H9 (cell line): ENCODE results near the gene BDP1. TPM values are rescaled to one million over a fixed set of nuclear protein-coding genes. Genes with fewer than 3 reads are reported as not detected.

Experiments
- DNase-seq: peaks from one replicate; pipeline ENCODE4 v3.0.0-alpha.2; 2017
- H2AFZ ChIP-seq: one replicate; pipeline ENCODE4 v1.6.1; 2013; ENCODE audit warnings: mild to moderate bottlenecking, low read length, control low read depth, moderate library complexity
- H2AK5ac ChIP-seq: 2 replicates; pipeline ENCODE4 v1.6.1; 2013; ENCODE audit warnings: low read length, control low read depth, mixed read lengths; ENCODE audit not compliant: insufficient read length
- H2BK120ac ChIP-seq: one replicate; pipeline ENCODE4 v1.6.1; 2013; ENCODE audit warnings: low read depth, mild to moderate bottlenecking, low read length, control low read depth, inconsistent platforms; ENCODE audit not compliant: poor library complexity, severe bottlenecking
- H2BK12ac ChIP-seq: 2 replicates; pipeline ENCODE4 v1.6.1; 2013; ENCODE audit warnings: low read length, control low read depth, mixed read lengths, low read depth; ENCODE audit not compliant: insufficient read length
- H2BK15ac ChIP-seq: 2 replicates; pipeline ENCODE4 v1.6.1; 2013; ENCODE audit warnings: low read depth, low read length, control low read depth
- H2BK20ac ChIP-seq: one replicate; pipeline ENCODE4 v1.6.1; 2013; ENCODE audit warnings: low read depth, mild to moderate bottlenecking, low read length, control low read depth, inconsistent platforms; ENCODE audit not compliant: poor library complexity, severe bottlenecking
- H2BK5ac ChIP-seq: 2 replicates; pipeline ENCODE4 v1.6.1; 2013; ENCODE audit warnings: low read length, control low read depth, mixed read lengths; ENCODE audit not compliant: insufficient read length
- H3K14ac ChIP-seq: 2 replicates; pipeline ENCODE4 v1.6.1; 2013; ENCODE audit warnings: low read length, control low read depth; ENCODE audit not compliant: insufficient read depth
- H3K18ac ChIP-seq: 2 replicates; pipeline ENCODE4 v1.6.1; 2013; ENCODE audit warnings: low read depth, mild to moderate bottlenecking, mixed read lengths, low read length, control low read depth; ENCODE audit not compliant: insufficient read length
- H3K23ac ChIP-seq: 2 replicates; pipeline ENCODE4 v1.6.1; 2013; ENCODE audit warnings: low read length, control low read depth, mixed read lengths, low read depth; ENCODE audit not compliant: insufficient read length
- H3K23me2 ChIP-seq: 2 replicates; pipeline ENCODE4 v1.6.1; 2013; ENCODE audit warnings: low read depth, mild to moderate bottlenecking, mixed read lengths, low read length, control low read depth; ENCODE audit not compliant: insufficient read length, poor library complexity, severe bottlenecking
- H3K27ac ChIP-seq: 2 replicates; pipeline ENCODE4 v1.5.1; 2013; ENCODE audit warnings: low read length, control low read depth, mixed read lengths, low read depth; ENCODE audit not compliant: insufficient read length
- H3K27me3 ChIP-seq: 2 replicates; pipeline ENCODE4 v1.6.1; 2013; ENCODE audit warnings: low read length, control low read depth, inconsistent platforms; ENCODE audit not compliant: insufficient read depth
- H3K4ac ChIP-seq: 2 replicates; pipeline ENCODE4 v1.6.1; 2013; ENCODE audit warnings: low read depth, mild to moderate bottlenecking, control low read depth, inconsistent platforms, low read length, moderate library complexity
- H3K4me1 ChIP-seq: 2 replicates; pipeline ENCODE4 v1.6.1; 2013; ENCODE audit warnings: low read length, control low read depth, inconsistent platforms; ENCODE audit not compliant: insufficient read depth
- H3K4me2 ChIP-seq: 2 replicates; pipeline ENCODE4 v1.6.1; 2013; ENCODE audit warnings: low read length, control low read depth, mixed read lengths; ENCODE audit not compliant: insufficient read length, insufficient read depth
- H3K56ac ChIP-seq: 2 replicates; pipeline ENCODE4 v1.6.1; 2013; ENCODE audit warnings: low read depth, mild to moderate bottlenecking, mixed read lengths, low read length, control low read depth; ENCODE audit not compliant: insufficient read length
- H3K79me1 ChIP-seq: 2 replicates; pipeline ENCODE4 v1.6.1; 2013; ENCODE audit warnings: low read depth, mild to moderate bottlenecking, moderate library complexity, low read length, control low read depth, inconsistent platforms; ENCODE audit not compliant: insufficient read depth, poor library complexity, severe bottlenecking
- H3K79me2 ChIP-seq: 2 replicates; pipeline ENCODE4 v1.6.1; 2013; ENCODE audit warnings: low read length, control low read depth, inconsistent platforms; ENCODE audit not compliant: insufficient read depth
- H3K9ac ChIP-seq: 2 replicates; pipeline ENCODE4 v1.6.1; 2013; ENCODE audit warnings: low read length, control low read depth, mixed read lengths; ENCODE audit not compliant: insufficient read length; ENCODE audit errors: extremely low read depth
- H3K9me3 ChIP-seq: one replicate; pipeline ENCODE4 v1.6.1; 2013; ENCODE audit warnings: low read depth, low read length, inconsistent platforms; ENCODE audit not compliant: control insufficient read depth
- H3T11ph ChIP-seq: one replicate; pipeline ENCODE4 v1.6.1; 2013; ENCODE audit warnings: mild to moderate bottlenecking, low read length, control low read depth, inconsistent platforms
- H4K20me1 ChIP-seq: one replicate; pipeline ENCODE4 v1.6.1; 2013; ENCODE audit not compliant: control insufficient read depth, insufficient read length, insufficient read depth
- H4K5ac ChIP-seq: 2 replicates; pipeline ENCODE4 v1.6.1; 2013; ENCODE audit warnings: low read depth, mild to moderate bottlenecking, mixed read lengths, low read length, control low read depth; ENCODE audit not compliant: insufficient read length
- H4K8ac ChIP-seq: replicated peaks from 2 replicates; pipeline ENCODE4 v1.6.1; 2013; ENCODE audit warnings: low read length, control low read depth, mixed read lengths, low read depth; ENCODE audit not compliant: insufficient read length
- H4K91ac ChIP-seq: 2 replicates; pipeline ENCODE4 v1.6.1; 2013; ENCODE audit warnings: low read depth, mild to moderate bottlenecking, moderate library complexity, mixed read lengths, low read length, control low read depth; ENCODE audit not compliant: insufficient read length
- H3K27ac Mint-ChIP-seq, 3 experiments: 2 replicates in 2 of 3; 3 replicates in 1 of 3; pipeline ENCODE4 v1.8.0; 2020 to 2021; ENCODE audit warnings: mixed read lengths in 3 of 3, mild to moderate bottlenecking in 1 of 3, moderate library complexity in 1 of 3
- H3K27me3 Mint-ChIP-seq: 2 replicates; pipeline ENCODE4 v1.8.0; 2021; ENCODE audit warnings: low read depth, mild to moderate bottlenecking, moderate library complexity, mixed read lengths
- H3K36me3 Mint-ChIP-seq, 3 experiments: 2 replicates in 2 of 3; 3 replicates in 1 of 3; pipeline ENCODE4 v1.8.0; 2020 to 2021; ENCODE audit warnings: low read depth in 3 of 3, mixed read lengths in 3 of 3; ENCODE audit not compliant: insufficient read depth in 1 of 3
- H3K4me1 Mint-ChIP-seq, 2 experiments: 2 replicates each; pipeline ENCODE4 v1.8.0; 2020; ENCODE audit warnings: mixed read lengths in 2 of 2
- H3K4me3 Mint-ChIP-seq, 2 experiments: 2 replicates in 1 of 2; 3 replicates in 1 of 2; pipeline ENCODE4 v1.8.0; 2020 to 2021; ENCODE audit warnings: mild to moderate bottlenecking in 2 of 2, mixed read lengths in 2 of 2, moderate library complexity in 1 of 2
- H3K9me3 Mint-ChIP-seq, 2 experiments: 2 replicates in 1 of 2; 3 replicates in 1 of 2; pipeline ENCODE4 v1.8.0; 2020; ENCODE audit warnings: mild to moderate bottlenecking in 2 of 2, mixed read lengths in 2 of 2, moderate library complexity in 1 of 2
- WGBS: extraction: QIAGEN DNeasy Blood & Tissue Kit; methylation state at CpG from one replicate; pipeline ENCODE4 v1.1.7; 2013; ENCODE audit warnings: missing lambda C conversion rate, low lambda C conversion rate, mixed read lengths; ENCODE audit not compliant: insufficient read length; ENCODE audit errors: extremely low coverage; 5-methylcytosine and 5-hydroxymethylcytosine counted together
- total RNA-seq: library from RNA; stranded (reverse); gene quantifications from 2 replicates; pipeline ENCODE4 v1.2.1, GENCODE V29; 2021
- TF ChIP-seq, protein P1 (sequence below): fragments of 200-600 bp; sonication (generic); conservative IDR thresholded peaks from 3 replicates; pipeline ENCODE4 v1.8.0; 2021; ENCODE audit warnings: antibody characterized with exemption, mild to moderate bottlenecking

Gene BDP1
- total RNA-seq, 1 experiment from 2014 or later: 31.5 TPM

- no peak overlapping the region for H2AK5ac ChIP-seq
- no peak overlapping the region for H3K4ac ChIP-seq
- H3K18ac ChIP-seq: no peak overlapping the region
- WGBS: no CpG with 5 or more reads among the region's 1 CpG
- H2BK5ac ChIP-seq: no peak overlapping the region
- no peaks in the 10 kb centered on the region for H3K79me1 ChIP-seq
- H2AFZ ChIP-seq: no peak overlapping the region
- H4K5ac ChIP-seq: no peak overlapping the region
- H3K4me1 ChIP-seq: no peaks in the 10 kb centered on the region
- TF ChIP-seq, protein P1, sequence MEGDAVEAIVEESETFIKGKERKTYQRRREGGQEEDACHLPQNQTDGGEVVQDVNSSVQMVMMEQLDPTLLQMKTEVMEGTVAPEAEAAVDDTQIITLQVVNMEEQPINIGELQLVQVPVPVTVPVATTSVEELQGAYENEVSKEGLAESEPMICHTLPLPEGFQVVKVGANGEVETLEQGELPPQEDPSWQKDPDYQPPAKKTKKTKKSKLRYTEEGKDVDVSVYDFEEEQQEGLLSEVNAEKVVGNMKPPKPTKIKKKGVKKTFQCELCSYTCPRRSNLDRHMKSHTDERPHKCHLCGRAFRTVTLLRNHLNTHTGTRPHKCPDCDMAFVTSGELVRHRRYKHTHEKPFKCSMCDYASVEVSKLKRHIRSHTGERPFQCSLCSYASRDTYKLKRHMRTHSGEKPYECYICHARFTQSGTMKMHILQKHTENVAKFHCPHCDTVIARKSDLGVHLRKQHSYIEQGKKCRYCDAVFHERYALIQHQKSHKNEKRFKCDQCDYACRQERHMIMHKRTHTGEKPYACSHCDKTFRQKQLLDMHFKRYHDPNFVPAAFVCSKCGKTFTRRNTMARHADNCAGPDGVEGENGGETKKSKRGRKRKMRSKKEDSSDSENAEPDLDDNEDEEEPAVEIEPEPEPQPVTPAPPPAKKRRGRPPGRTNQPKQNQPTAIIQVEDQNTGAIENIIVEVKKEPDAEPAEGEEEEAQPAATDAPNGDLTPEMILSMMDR: no peak
- H3K27me3 ChIP-seq: no peaks in the 10 kb centered on the region
- H4K8ac ChIP-seq: no peak overlapping the region
- H3K23ac ChIP-seq: no peak overlapping the region
- no peaks in the 10 kb centered on the region for H3K9me3 ChIP-seq
- H3K23me2 ChIP-seq: no peaks in the 10 kb centered on the region
- Mint-ChIP-seq H3K27ac (no peak overlapping the region; a peak in 3 of 7 replicates), H3K27me3 (no peaks in the 10 kb centered on the region), H3K9me3 (no peaks in the 10 kb centered on the region), H3K4me1 (no peaks in the 10 kb centered on the region), H3K4me3 (no peak overlapping the region), H3K36me3 (peaks cover 28 to 54% (median 52%) of the 10 kb centered on the region in 3 experiments; a peak in 6 of 7 replicates)
- H2BK12ac ChIP-seq: no peak overlapping the region
- no peak overlapping the region for H3K56ac ChIP-seq
- H4K20me1 ChIP-seq: no peaks in the 10 kb centered on the region
- H3K27ac ChIP-seq: no peak overlapping the region
- H2BK15ac ChIP-seq: no peak overlapping the region
- no peak overlapping the region for H2BK20ac ChIP-seq
- no peak overlapping the region for H2BK120ac ChIP-seq
- H4K91ac ChIP-seq: no peak overlapping the region
- H3T11ph ChIP-seq: no peak overlapping the region
- H3K4me2 ChIP-seq: no peak overlapping the region
- no peak overlapping the region for H3K14ac ChIP-seq
- no peak for DNase-seq
- H3K79me2 ChIP-seq: no peaks in the 10 kb centered on the region; the same call in 1 of the 2 replicates
- no peak overlapping the region for H3K9ac ChIP-seq
Measured at GRCh38 chr5:71597001-71597400, 141.6 kb downstream of the BDP1 start.
